HEK293 (cell line): ENCODE results near the gene CCDC86.

Source experiments
- CTCF ChIA-PET: fragments of 350-600 bp; formaldehyde crosslinking; extraction: SDS; loops from one replicate; lab custom pipeline; 2021; ENCODE audit warnings: antibody characterized with exemption; lab: Yijun Ruan, JAX
- POLR2A ChIA-PET: fragments of 300-600 bp; formaldehyde crosslinking; extraction: SDS; loops from one replicate; lab custom pipeline; 2020; ENCODE audit warnings: antibody characterized with exemption, inconsistent platforms; lab: Yijun Ruan, JAX
- H3K27ac ChIP-seq: fragments of 200-500 bp; sonication (Bioruptor generic); 2 replicates; pipeline ENCODE4 v1.5.1; 2014; ENCODE audit warnings: low read depth, low read length, control low read depth, inconsistent platforms; ENCODE audit errors: extremely low read depth
- H3K36me3 ChIP-seq, 2 experiments: fragments of 200-500 bp in 1 of 2; sonication (Bioruptor generic) in 1 of 2; 1 replicate in 1 of 2; 2 replicates in 1 of 2; pipeline ENCODE4 v1.5.1; 2014 to 2017; ENCODE audit warnings: inconsistent platforms in 2 of 2, low read length in 2 of 2; ENCODE audit not compliant: control insufficient read depth in 2 of 2, insufficient read depth in 1 of 2
- H3K4me1 ChIP-seq: fragments of 200-500 bp; sonication (Bioruptor generic); 2 replicates; pipeline ENCODE4 v1.5.1; 2014; ENCODE audit warnings: mild to moderate bottlenecking, low read length, inconsistent platforms; ENCODE audit not compliant: control insufficient read depth, insufficient read depth
- H3K4me3 ChIP-seq: 2 replicates; pipeline ENCODE4 v1.5.1; 2011; ENCODE audit warnings: low read depth, mild to moderate bottlenecking, control low read depth, low read length, moderate library complexity
- H3K9me3 ChIP-seq: fragments of 200-500 bp; sonication (Bioruptor generic); 2 replicates; pipeline ENCODE4 v1.5.1; 2014; ENCODE audit warnings: low read depth, low read length, inconsistent platforms; ENCODE audit not compliant: control insufficient read depth, insufficient read depth
- GFI1B ChIP-seq: fragments of 450-650 bp; formaldehyde crosslinking; IDR thresholded peaks from 2 replicates; pipeline ENCODE4 v1.5.1; 2016; ENCODE audit warnings: missing biosample characterization, missing genetic modification characterization
- HOXA7 ChIP-seq: sonication (generic); formaldehyde crosslinking; IDR thresholded peaks from 2 replicates; pipeline ENCODE4 v1.8.1; 2022; ENCODE audit warnings: missing genetic modification reagents, borderline replicate concordance
- KLF1 ChIP-seq: fragments of 450-650 bp; formaldehyde crosslinking; IDR thresholded peaks from 2 replicates; pipeline ENCODE4 v1.5.1; 2016; ENCODE audit warnings: missing biosample characterization, missing genetic modification characterization
- KLF16 ChIP-seq: fragments of 450-650 bp; formaldehyde crosslinking; IDR thresholded peaks from 2 replicates; pipeline ENCODE4 v1.5.1; 2017; ENCODE audit warnings: missing biosample characterization, missing genetic modification characterization
- SCRT2 ChIP-seq: fragments of 450-650 bp; formaldehyde crosslinking; IDR thresholded peaks from 2 replicates; pipeline ENCODE4 v1.5.1; 2016; ENCODE audit warnings: missing biosample characterization, missing genetic modification characterization
- SETDB1 ChIP-seq: IDR thresholded peaks from one replicate; pipeline ENCODE4 v1.6.1; 2017; ENCODE audit warnings: mild to moderate bottlenecking, low read length, moderate library complexity, mixed read lengths; ENCODE audit not compliant: insufficient read length
- SP3 ChIP-seq: fragments of 450-650 bp; formaldehyde crosslinking; IDR thresholded peaks from 2 replicates; pipeline ENCODE4 v1.5.1; 2016; ENCODE audit warnings: missing biosample characterization, missing genetic modification characterization
- SP7 ChIP-seq: fragments of 450-650 bp; formaldehyde crosslinking; IDR thresholded peaks from 2 replicates; pipeline ENCODE4 v1.5.1; 2016; ENCODE audit warnings: missing biosample characterization, missing genetic modification characterization
- WT1 ChIP-seq: fragments of 450-650 bp; formaldehyde crosslinking; IDR thresholded peaks from 2 replicates; pipeline ENCODE4 v1.5.1; 2016; ENCODE audit warnings: missing biosample characterization, missing genetic modification characterization
- ZFP37 ChIP-seq: fragments of 450-650 bp; formaldehyde crosslinking; IDR thresholded peaks from 2 replicates; pipeline ENCODE4 v1.5.1; 2016; ENCODE audit warnings: missing biosample characterization, missing genetic modification characterization
- ZNF221 ChIP-seq: fragments of 450-650 bp; formaldehyde crosslinking; IDR thresholded peaks from 2 replicates; pipeline ENCODE4 v1.5.1; 2017; ENCODE audit warnings: missing biosample characterization, missing genetic modification characterization, borderline replicate concordance
- ZNF423 ChIP-seq: fragments of 450-650 bp; formaldehyde crosslinking; IDR thresholded peaks from 2 replicates; pipeline ENCODE4 v1.5.1; 2016; ENCODE audit warnings: missing biosample characterization, missing genetic modification characterization
- ZNF621 ChIP-seq: fragments of 450-650 bp; formaldehyde crosslinking; IDR thresholded peaks from 2 replicates; pipeline ENCODE4 v1.5.1; 2017; ENCODE audit warnings: missing biosample characterization, missing genetic modification characterization
- ZNF660 ChIP-seq: fragments of 450-650 bp; IDR thresholded peaks from 2 replicates; pipeline ENCODE4 v1.5.1; 2018; ENCODE audit warnings: missing biosample characterization, mild to moderate bottlenecking, missing genetic modification characterization
- ZNF747 ChIP-seq: fragments of 450-650 bp; formaldehyde crosslinking; IDR thresholded peaks from 2 replicates; pipeline ENCODE4 v1.5.1; 2016; ENCODE audit warnings: missing biosample characterization, missing genetic modification characterization
- ZNF792 ChIP-seq: fragments of 450-650 bp; formaldehyde crosslinking; IDR thresholded peaks from 2 replicates; pipeline ENCODE4 v1.5.1; 2016; ENCODE audit warnings: missing biosample characterization, missing genetic modification characterization
- ZNF830 ChIP-seq: fragments of 450-650 bp; IDR thresholded peaks from 2 replicates; pipeline ENCODE4 v1.5.0; 2018; ENCODE audit warnings: missing biosample characterization, missing genetic modification characterization, low read depth, mild to moderate bottlenecking, moderate library complexity
- ZNF837 ChIP-seq: fragments of 450-650 bp; formaldehyde crosslinking; IDR thresholded peaks from 2 replicates; pipeline ENCODE4 v1.5.1; 2016; ENCODE audit warnings: missing biosample characterization, missing genetic modification characterization
- TF ChIP-seq, protein P1 (sequence below): fragments of 450-650 bp; formaldehyde crosslinking; IDR thresholded peaks from 2 replicates; pipeline ENCODE4 v1.5.1; 2016; ENCODE audit warnings: missing biosample characterization, missing genetic modification characterization
- TF ChIP-seq, protein P2 (sequence below): fragments of 450-650 bp; formaldehyde crosslinking; IDR thresholded peaks from 2 replicates; pipeline ENCODE4 v1.5.1; 2016; ENCODE audit warnings: missing biosample characterization, missing genetic modification characterization

CCDC86 gene

DNA sequence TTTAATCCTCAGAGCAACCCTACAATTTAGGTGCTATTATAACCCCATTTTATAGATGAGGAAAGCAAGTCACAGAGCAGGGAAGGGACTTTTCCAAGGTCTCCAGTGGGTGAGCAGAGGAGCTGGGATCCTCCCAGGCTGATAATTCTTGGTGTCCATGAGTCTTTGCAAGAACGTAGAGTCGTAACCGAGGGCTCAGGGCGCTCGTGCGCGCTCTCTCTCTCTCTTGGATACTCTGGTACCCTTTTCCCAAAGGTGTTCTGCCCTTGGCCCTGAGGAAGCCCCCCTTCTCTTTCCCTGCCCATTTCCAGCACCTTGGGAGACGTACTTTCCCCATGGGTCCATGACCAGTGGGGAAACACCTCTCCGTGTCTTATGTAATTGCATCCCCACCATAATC is 20.3 kb downstream of the CCDC86 start (continued):
- TF ChIP-seq ZFP37 (tag by site-specific recombination): no peak
- no peak for TF ChIP-seq KLF16
- no peak for TF ChIP-seq ZNF221 (tag by site-specific recombination)
- TF ChIP-seq WT1: no peak
- no peak for TF ChIP-seq KLF1 (tag by site-specific recombination)
- TF ChIP-seq ZNF660 (tag by site-specific recombination): no peak
- no peak for TF ChIP-seq ZNF621 (tag by site-specific recombination)
- TF ChIP-seq, protein P1, sequence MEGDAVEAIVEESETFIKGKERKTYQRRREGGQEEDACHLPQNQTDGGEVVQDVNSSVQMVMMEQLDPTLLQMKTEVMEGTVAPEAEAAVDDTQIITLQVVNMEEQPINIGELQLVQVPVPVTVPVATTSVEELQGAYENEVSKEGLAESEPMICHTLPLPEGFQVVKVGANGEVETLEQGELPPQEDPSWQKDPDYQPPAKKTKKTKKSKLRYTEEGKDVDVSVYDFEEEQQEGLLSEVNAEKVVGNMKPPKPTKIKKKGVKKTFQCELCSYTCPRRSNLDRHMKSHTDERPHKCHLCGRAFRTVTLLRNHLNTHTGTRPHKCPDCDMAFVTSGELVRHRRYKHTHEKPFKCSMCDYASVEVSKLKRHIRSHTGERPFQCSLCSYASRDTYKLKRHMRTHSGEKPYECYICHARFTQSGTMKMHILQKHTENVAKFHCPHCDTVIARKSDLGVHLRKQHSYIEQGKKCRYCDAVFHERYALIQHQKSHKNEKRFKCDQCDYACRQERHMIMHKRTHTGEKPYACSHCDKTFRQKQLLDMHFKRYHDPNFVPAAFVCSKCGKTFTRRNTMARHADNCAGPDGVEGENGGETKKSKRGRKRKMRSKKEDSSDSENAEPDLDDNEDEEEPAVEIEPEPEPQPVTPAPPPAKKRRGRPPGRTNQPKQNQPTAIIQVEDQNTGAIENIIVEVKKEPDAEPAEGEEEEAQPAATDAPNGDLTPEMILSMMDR (tag by site-specific recombination): no peak
- TF ChIP-seq, all 188 proteins: peak for 0

DNA sequence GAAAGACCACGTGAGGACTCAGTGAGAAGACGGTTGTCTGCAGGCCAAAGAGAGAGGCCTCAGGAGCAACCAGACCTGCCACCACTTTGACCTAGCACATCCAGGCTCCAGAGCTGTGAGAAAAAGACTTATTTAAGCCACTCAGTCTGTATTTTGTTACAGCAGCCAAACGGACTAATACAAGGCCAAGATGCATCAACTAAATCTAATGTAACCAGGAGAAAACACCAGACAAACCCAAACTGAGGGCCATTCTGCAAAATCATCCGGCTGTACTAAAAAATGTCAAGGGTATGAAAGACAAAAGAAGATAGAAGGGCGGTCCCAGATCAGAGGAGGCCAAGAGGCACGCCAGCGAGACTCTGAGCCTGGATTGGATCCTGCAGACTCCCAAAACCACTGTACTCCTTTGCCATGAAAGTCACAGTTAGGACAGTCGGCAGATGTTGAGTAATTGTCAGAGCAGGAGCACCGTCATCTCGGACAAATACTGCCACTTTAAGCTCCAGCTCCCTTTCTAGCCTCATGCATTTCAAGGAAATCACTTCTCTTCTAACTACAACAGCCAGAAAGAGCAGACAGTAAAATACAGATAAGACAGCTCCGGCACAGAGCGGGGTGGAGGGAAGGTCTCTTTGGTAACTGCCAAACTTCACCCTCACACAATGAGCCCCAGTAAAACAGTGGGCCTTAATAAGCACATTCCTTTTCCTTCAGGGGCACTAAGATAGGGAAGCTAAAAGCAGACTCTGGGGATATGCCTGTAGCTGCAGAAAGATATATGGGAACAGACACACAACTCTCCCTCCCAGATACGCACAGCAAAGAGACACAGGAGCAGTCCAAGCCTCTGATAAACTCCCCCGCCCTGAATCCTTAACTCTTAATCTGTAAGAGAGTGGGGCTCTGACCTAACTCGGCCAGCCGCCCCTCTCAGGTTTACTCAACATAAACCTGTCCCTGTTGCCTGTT is 21.9 kb downstream of the CCDC86 start:
- Histone ChIP-seq H3K4me1 (no peaks in the 10 kb centered on the region), H3K4me3 (no peak overlapping the region), H3K9me3 (no peaks in the 10 kb centered on the region), H3K27ac (no peak overlapping the region), H3K36me3 (no peaks in the 10 kb centered on the region)
- ChIA-PET CTCF (no interaction called here), POLR2A (no interaction called here)
- TF ChIP-seq, protein P2, sequence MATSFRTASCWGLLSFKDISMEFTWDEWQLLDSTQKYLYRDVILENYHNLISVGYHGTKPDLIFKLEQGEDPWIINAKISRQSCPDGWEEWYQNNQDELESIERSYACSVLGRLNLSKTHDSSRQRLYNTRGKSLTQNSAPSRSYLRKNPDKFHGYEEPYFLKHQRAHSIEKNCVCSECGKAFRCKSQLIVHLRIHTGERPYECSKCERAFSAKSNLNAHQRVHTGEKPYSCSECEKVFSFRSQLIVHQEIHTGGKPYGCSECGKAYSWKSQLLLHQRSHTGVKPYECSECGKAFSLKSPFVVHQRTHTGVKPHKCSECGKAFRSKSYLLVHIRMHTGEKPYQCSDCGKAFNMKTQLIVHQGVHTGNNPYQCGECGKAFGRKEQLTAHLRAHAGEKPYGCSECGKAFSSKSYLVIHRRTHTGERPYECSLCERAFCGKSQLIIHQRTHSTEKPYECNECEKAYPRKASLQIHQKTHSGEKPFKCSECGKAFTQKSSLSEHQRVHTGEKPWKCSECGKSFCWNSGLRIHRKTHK (tag by site-specific recombination): no peak
- no peak for TF ChIP-seq ZNF423
- no peak for TF ChIP-seq ZNF837 (tag by site-specific recombination)

DNA sequence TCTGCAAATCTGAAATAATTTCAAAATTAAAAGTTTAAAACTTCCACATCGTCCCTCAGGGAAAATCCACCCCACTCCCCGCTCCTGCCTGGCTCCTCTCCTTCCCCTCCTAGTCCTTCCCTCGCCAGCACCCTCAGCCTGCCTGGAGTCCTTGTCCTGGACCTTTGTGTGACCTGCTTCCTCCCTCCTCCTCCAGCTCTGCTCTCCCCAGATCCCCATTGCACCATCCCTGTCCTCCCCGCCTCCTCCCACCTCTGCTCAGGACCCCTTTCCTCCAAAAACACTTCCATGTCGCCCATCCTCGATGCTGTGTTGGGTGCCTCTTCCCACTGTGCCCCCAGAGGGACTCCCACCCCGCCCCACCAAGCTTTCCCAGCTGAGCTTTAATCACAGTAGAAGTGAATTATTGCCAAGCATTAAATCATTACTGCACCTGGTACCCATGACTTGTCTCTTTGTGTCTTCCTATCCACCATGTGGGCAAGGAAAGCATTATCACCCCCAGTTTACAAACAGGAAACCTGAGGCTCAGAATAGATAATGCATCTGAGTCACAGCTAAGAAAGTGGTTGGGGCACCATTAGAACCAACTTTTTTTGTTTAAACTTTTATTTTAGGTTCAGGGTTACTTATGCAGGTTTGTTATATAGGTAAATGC is 23.1 kb downstream of the CCDC86 start:
- CTCF ChIA-PET: interaction anchor here (0.6 to 1.0 kb wide), 2 partner anchors 34 to 87 kb away, joined by 3 read pairs; no protein-coding TSS in a partner anchor
- no peaks in the 10 kb centered on the region for H3K36me3 ChIP-seq
- TF ChIP-seq SETDB1 (no peak), SP3 (no peak), GFI1B (tag by site-specific recombination) (no peak), SP7 (tag by site-specific recombination) (no peak), SCRT2 (tag by site-specific recombination) (no peak), ZNF747 (no peak), HOXA7 (CRISPR knock-in tag) (no peak), ZNF660 (tag by site-specific recombination) (no peak), ZNF792 (tag by site-specific recombination) (no peak), ZNF830 (tag by site-specific recombination) (no peak)
- TF ChIP-seq, all 188 proteins: peak for 0
- Histone ChIP-seq H3K9me3 (no peaks in the 10 kb centered on the region), H3K4me1 (no peaks in the 10 kb centered on the region), H3K4me3 (no peak overlapping the region), H3K27ac (no peak overlapping the region)
- POLR2A ChIA-PET: no interaction called here
